HepG2 (cell line): ENCODE results near the gene TMEM97. TPM values are rescaled to one million over a fixed set of nuclear protein-coding genes. Genes with fewer than 3 reads are reported as not detected.

Experiments
- ARID3A ChIP-seq: IDR thresholded peaks from 2 replicates; pipeline ENCODE4 v1.6.1; 2012; ENCODE audit warnings: low read depth, low read length, improper control_type of control experiment
- ATAD3A ChIP-seq: sonication (generic); formaldehyde crosslinking; IDR thresholded peaks from 2 replicates; pipeline ENCODE4 v1.4.0; 2020; ENCODE audit warnings: missing genetic modification reagents
- ATF1 ChIP-seq: IDR thresholded peaks from 2 replicates; pipeline ENCODE4 v1.6.1; 2016; ENCODE audit warnings: mild to moderate bottlenecking, control low read depth
- CCDC6 ChIP-seq: sonication (generic); formaldehyde crosslinking; IDR thresholded peaks from 2 replicates; pipeline ENCODE4 v1.8.1; 2022; ENCODE audit warnings: mild to moderate bottlenecking, missing genetic modification reagents, moderate library complexity
- KLF12 ChIP-seq: sonication (generic); formaldehyde crosslinking; IDR thresholded peaks from 2 replicates; pipeline ENCODE4 v1.4.0; 2020; ENCODE audit warnings: missing genetic modification reagents, borderline replicate concordance
- RFX5 ChIP-seq: IDR thresholded peaks from 2 replicates; pipeline ENCODE4 v1.6.1; 2011; ENCODE audit warnings: low read depth, low read length, improper control_type of control experiment
- SALL1 ChIP-seq: sonication (generic); formaldehyde crosslinking; IDR thresholded peaks from 2 replicates; pipeline ENCODE4 v1.8.0; 2022; ENCODE audit warnings: mild to moderate bottlenecking, missing genetic modification reagents
- TFE3 ChIP-seq: IDR thresholded peaks from 2 replicates; pipeline ENCODE4 v1.6.1; 2016
- ZBTB40 ChIP-seq, 2 experiments: fragments of 450-650 bp in 1 of 2; sonication (generic) in 1 of 2; formaldehyde crosslinking in 1 of 2; IDR thresholded peaks; 2 replicates each; pipeline versions ENCODE4 v1.6.1 to v1.8.0; 2016 to 2022; ENCODE audit warnings: antibody characterized with exemption in 1 of 2, mild to moderate bottlenecking in 1 of 2, missing genetic modification reagents in 1 of 2
- ZFP82 ChIP-seq: sonication (generic); formaldehyde crosslinking; IDR thresholded peaks from 2 replicates; pipeline ENCODE4 v1.5.1; 2020; ENCODE audit warnings: mild to moderate bottlenecking, missing genetic modification reagents, borderline replicate concordance
- ZGPAT ChIP-seq: IDR thresholded peaks from 2 replicates; pipeline ENCODE4 v1.6.1; 2016; ENCODE audit warnings: mild to moderate bottlenecking
- ZNF891 ChIP-seq: sonication (generic); formaldehyde crosslinking; IDR thresholded peaks from 2 replicates; pipeline ENCODE4 v1.5.0; 2020; ENCODE audit warnings: mild to moderate bottlenecking, missing genetic modification reagents
- polyA plus RNA-seq, 8 experiments: library from polyadenylated mRNA; depleted of rRNA in 3 of 8; stranded (reverse) in 7 of 8; unstranded in 1 of 8; fragments of >200 nt; fragmentation: Illumina TruSeq in 4 of 8; extraction: Trizol in 4 of 8; gene quantifications; 2 replicates each; pipeline versions ENCODE4 v1.2.1 to v1.2.3, GENCODE V29; 2011 to 2016; ENCODE audit warnings: low read depth in 4 of 8, missing spikeins in 1 of 8, mixed read lengths in 1 of 8; ENCODE audit not compliant: insufficient read depth in 1 of 8
- total RNA-seq, 5 experiments: library from RNA; depleted of rRNA; stranded (reverse); fragments of >200 nt; fragmentation: Illumina TruSeq; extraction: Trizol; gene quantifications; 2 replicates each; pipeline ENCODE4 v1.2.3, GENCODE V29; 2016; ENCODE audit warnings: low read depth in 1 of 5
- TF ChIP-seq, protein P1 (sequence below): sonication (generic); formaldehyde crosslinking; IDR thresholded peaks from 2 replicates; pipeline ENCODE4 v1.4.0; 2020; ENCODE audit warnings: missing genetic modification reagents, borderline replicate concordance

Gene TMEM97
- total and polyA plus RNA-seq, 2 of the 13 experiments (the other 11 are each of a cell fraction or from before 2014, with no cell fraction given), result 69.6 to 137 TPM

- 0 out of 2 replicates have a peak, but pooled peaks have one; percentile 35 for TF ChIP-seq CCDC6 (CRISPR knock-in tag)
- peak; percentile 87 for TF ChIP-seq ZGPAT (CRISPR knock-in tag)
- TF ChIP-seq SALL1 (CRISPR knock-in tag), result peak; percentile 79
- TF ChIP-seq KLF12 (CRISPR knock-in tag), result peak; percentile 61; the same call in 1 of the 2 replicates
- peak; percentile 82; the same call in 1 of the 2 replicates for TF ChIP-seq RFX5
- TF ChIP-seq ATF1 (CRISPR knock-in tag), result peak; percentile 98
- peak; percentile 24; the same call in 1 of the 2 replicates for TF ChIP-seq TFE3 (CRISPR knock-in tag)
- TF ChIP-seq ZBTB40 (IDR thresholded peaks at IDR 0.05), result peak; percentile 69
- peak; percentile 64 for TF ChIP-seq ZBTB40 (CRISPR knock-in tag; IDR thresholded peaks at IDR 0.05)
- TF ChIP-seq, protein P1, sequence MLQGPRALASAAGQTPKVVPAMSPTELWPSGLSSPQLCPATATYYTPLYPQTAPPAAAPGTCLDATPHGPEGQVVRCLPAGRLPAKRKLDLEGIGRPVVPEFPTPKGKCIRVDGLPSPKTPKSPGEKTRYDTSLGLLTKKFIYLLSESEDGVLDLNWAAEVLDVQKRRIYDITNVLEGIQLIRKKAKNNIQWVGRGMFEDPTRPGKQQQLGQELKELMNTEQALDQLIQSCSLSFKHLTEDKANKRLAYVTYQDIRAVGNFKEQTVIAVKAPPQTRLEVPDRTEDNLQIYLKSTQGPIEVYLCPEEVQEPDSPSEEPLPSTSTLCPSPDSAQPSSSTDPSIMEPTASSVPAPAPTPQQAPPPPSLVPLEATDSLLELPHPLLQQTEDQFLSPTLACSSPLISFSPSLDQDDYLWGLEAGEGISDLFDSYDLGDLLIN (CRISPR knock-in tag), result no peak
- no peak for TF ChIP-seq ZFP82 (CRISPR knock-in tag)
- 0 out of 2 replicates have a peak, but pooled peaks have one; percentile 26 for TF ChIP-seq ARID3A
- TF ChIP-seq ATAD3A (CRISPR knock-in tag), result no peak
- TF ChIP-seq ZNF891 (CRISPR knock-in tag), result no peak
Measured at GRCh38 chr17:28335201-28335958, 16.4 kb downstream of the TMEM97 start, which contains the start of the genes IFT20 and TNFAIP1 (continued).
